ENCODE results near the gene RAVER1. TPM values are rescaled to one million over a fixed set of nuclear protein-coding genes. Genes with fewer than 3 reads are reported as not detected.

The RAVER1 gene
- total RNA-seq, 4 donors from 2014 or later: 23.7 to 42.2 (median 30.2) TPM

DNA sequence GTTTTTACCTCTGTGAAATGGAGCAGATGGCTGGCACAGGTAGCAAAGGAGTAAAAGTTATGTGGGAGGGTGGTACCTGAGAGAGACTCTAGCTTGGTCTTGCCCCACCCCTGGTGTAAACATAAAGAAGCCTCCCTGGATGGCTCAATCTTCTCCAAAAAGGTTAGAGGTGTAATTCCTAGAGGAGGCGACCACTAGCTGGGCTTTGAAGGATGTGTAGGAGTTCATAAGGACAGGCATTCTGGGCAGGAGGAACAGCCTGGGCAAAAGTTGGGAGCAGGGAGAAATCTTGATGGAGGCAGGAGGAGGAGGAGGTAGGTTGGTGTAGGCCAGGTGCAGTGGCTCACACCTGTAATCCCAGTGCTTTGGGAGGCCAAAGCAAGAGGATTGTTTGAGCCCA, 54.4 kb downstream of the RAVER1 start:
- H3K4me3 ChIP-seq: no peak overlapping the region
- peaks cover 0 to 8% (median 0%) of the 10 kb centered on the region in 4 donors for H3K27me3 ChIP-seq
- 100% methylated on average over 1 of the region's 1 CpG for WGBS
- H3K9me3 ChIP-seq: no peaks in the 10 kb centered on the region
- no peak for DNase-seq (ENCODE audit: extremely low spot score)
- peaks cover 6 to 56% (median 24%) of the 10 kb centered on the region in 4 donors for H3K36me3 ChIP-seq
- TF ChIP-seq POLR2AphosphoS5 (IDR thresholded peaks at IDR 0.05) (no peak), POLR2A (IDR thresholded peaks at IDR 0.05; ENCODE audit: low read depth) (no peak), EP300 (IDR thresholded peaks at IDR 0.05) (no peak)
- TF ChIP-seq, protein P1, sequence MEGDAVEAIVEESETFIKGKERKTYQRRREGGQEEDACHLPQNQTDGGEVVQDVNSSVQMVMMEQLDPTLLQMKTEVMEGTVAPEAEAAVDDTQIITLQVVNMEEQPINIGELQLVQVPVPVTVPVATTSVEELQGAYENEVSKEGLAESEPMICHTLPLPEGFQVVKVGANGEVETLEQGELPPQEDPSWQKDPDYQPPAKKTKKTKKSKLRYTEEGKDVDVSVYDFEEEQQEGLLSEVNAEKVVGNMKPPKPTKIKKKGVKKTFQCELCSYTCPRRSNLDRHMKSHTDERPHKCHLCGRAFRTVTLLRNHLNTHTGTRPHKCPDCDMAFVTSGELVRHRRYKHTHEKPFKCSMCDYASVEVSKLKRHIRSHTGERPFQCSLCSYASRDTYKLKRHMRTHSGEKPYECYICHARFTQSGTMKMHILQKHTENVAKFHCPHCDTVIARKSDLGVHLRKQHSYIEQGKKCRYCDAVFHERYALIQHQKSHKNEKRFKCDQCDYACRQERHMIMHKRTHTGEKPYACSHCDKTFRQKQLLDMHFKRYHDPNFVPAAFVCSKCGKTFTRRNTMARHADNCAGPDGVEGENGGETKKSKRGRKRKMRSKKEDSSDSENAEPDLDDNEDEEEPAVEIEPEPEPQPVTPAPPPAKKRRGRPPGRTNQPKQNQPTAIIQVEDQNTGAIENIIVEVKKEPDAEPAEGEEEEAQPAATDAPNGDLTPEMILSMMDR (IDR thresholded peaks at IDR 0.05): no peak
- intact Hi-C loops (cut with DNase I): no loop called here
- H3K27ac ChIP-seq (replicated peaks in 1 of 4): no peak overlapping the region
- peaks cover 0 to 4% (median 0%) of the 10 kb centered on the region in 4 donors for H3K4me1 ChIP-seq

- Histone ChIP-seq H3K9me3 (no peaks in the 10 kb centered on the region), H3K4me1 (peaks cover 0 to 4% (median 2%) of the 10 kb centered on the region in 4 donors), H3K36me3 (peaks cover 5 to 47% (median 16%) of the 10 kb centered on the region in 4 donors), H3K27me3 (no peaks in the 10 kb centered on the region), H3K4me3 (no peak overlapping the region), H3K27ac (replicated peaks in 1 of 4) (no peak overlapping the region)
- DNase-seq (ENCODE audit: extremely low spot score): no peak
- intact Hi-C loops (cut with DNase I): no loop called here
- TF ChIP-seq EP300 (IDR thresholded peaks at IDR 0.05): no peak
- TF ChIP-seq POLR2A (IDR thresholded peaks at IDR 0.05; ENCODE audit: low read depth): no peak
- TF ChIP-seq, protein P1 (IDR thresholded peaks at IDR 0.05): no peak
- TF ChIP-seq POLR2AphosphoS5 (IDR thresholded peaks at IDR 0.05): no peak
- WGBS: 93% methylated on average over 9 of the region's 9 CpGs
These were observed 55.3 kb downstream of the RAVER1 start for GRCh38 chr19:10277795-10278589.

DNA sequence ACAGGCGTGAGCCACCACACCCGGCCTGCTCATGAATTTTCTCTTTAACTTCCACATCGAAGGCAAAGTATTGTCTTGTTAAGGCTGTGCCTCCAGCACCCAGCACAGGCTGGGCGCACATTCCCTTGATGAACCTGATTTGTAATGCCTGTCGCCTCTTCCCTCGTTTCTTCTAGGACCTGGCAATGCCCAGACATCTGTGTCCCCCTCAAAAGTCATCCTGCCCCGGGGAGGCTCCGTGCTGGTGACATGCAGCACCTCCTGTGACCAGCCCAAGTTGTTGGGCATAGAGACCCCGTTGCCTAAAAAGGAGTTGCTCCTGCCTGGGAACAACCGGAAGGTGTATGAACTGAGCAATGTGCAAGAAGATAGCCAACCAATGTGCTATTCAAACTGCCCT, 58.7 kb downstream of the RAVER1 start:
- peaks cover 0 to 31% (median 14%) of the 10 kb centered on the region in 4 donors for H3K27me3 ChIP-seq
- 88% methylated on average over 10 of the region's 10 CpGs for WGBS
- no peak overlapping the region for H3K27ac ChIP-seq (replicated peaks in 1 of 4)
- H3K9me3 ChIP-seq: no peaks in the 10 kb centered on the region
- peaks cover 5 to 40% (median 11%) of the 10 kb centered on the region in 4 donors for H3K36me3 ChIP-seq
- intact Hi-C loops (cut with DNase I): no loop called here
- peaks cover 13 to 31% (median 28%) of the 10 kb centered on the region in 4 donors for H3K4me1 ChIP-seq
- H3K4me3 ChIP-seq: no peak overlapping the region
- DNase-seq (ENCODE audit: extremely low spot score): no peak
- TF ChIP-seq EP300 (IDR thresholded peaks at IDR 0.05): no peak
- TF ChIP-seq, protein P1 (IDR thresholded peaks at IDR 0.05): no peak
- no peak for TF ChIP-seq POLR2AphosphoS5 (IDR thresholded peaks at IDR 0.05)
- TF ChIP-seq POLR2A (IDR thresholded peaks at IDR 0.05; ENCODE audit: low read depth): no peak

- TF ChIP-seq POLR2AphosphoS5 (IDR thresholded peaks at IDR 0.05) (no peak), POLR2A (IDR thresholded peaks at IDR 0.05; ENCODE audit: low read depth) (no peak), EP300 (IDR thresholded peaks at IDR 0.05) (no peak)
- TF ChIP-seq, protein P1 (IDR thresholded peaks at IDR 0.05): no peak
- Histone ChIP-seq H3K9me3 (no peaks in the 10 kb centered on the region), H3K4me3 (peak overlapping the region; percentile 46 to 59 (median 50)), H3K4me1 (peaks cover 32 to 56% (median 37%) of the 10 kb centered on the region in 4 donors), H3K27me3 (peaks cover 0 to 39% (median 15%) of the 10 kb centered on the region in 4 donors), H3K36me3 (peaks cover 0 to 16% (median 6%) of the 10 kb centered on the region in 4 donors), H3K27ac (replicated peaks in 1 of 4) (peak overlapping the region; percentile 68 to 88 (median 79))
- intact Hi-C loops (cut with DNase I): no loop called here
- no peak for DNase-seq (ENCODE audit: extremely low spot score)
- WGBS: 35% methylated on average over 5 of the region's 12 CpGs
These were observed 61.7 kb downstream of the RAVER1 start for GRCh38 chr19:10271543-10272086.
